SK-N-SH (cell line): Measurements from ENCODE around the gene NDUFS3. TPM values are rescaled to one million over a fixed set of nuclear protein-coding genes. Genes with fewer than 3 reads are reported as not detected.

ENCODE experiments used
- CTCF ChIA-PET: fragments of 300-600, 350-600 bp; formaldehyde crosslinking; extraction: SDS; loops from one replicate; lab custom pipeline; 2021; lab: Yijun Ruan, JAX
- POLR2A ChIA-PET: fragments of 350-600 bp; sonication (Branson Sonifier 250); formaldehyde crosslinking; extraction: SDS; loops from one replicate; lab custom pipeline; 2020; ENCODE audit warnings: antibody characterized with exemption, inconsistent platforms; lab: Yijun Ruan, JAX
- DNase-seq: peaks from one replicate; pipeline ENCODE4 v3.0.0; 2012
- H2AFZ ChIP-seq: fragments of 200-600 bp; sonication (generic); 2 replicates; pipeline ENCODE4 v1.8.1; 2016; ENCODE audit warnings: antibody characterized with exemption, mild to moderate bottlenecking, low read depth
- H3F3A ChIP-seq: fragments of 200-600 bp; sonication (generic); replicated peaks from 2 replicates; pipeline ENCODE3; 2016; ENCODE audit warnings: antibody characterized with exemption, mild to moderate bottlenecking; ENCODE audit not compliant: insufficient read depth
- H3K27ac ChIP-seq, 2 experiments: fragments of 200-500 bp in 1 of 2; fragments of 200-600 bp in 1 of 2; sonication (Bioruptor generic) in 1 of 2; sonication (generic), shearing (Covaris generic) in 1 of 2; 2 replicates each; pipeline versions ENCODE4 v1.5.1 to v1.6.1; 2014 to 2016; ENCODE audit warnings: low read depth in 2 of 2, inconsistent platforms in 1 of 2, low read length in 1 of 2, mild to moderate bottlenecking in 1 of 2, mixed read lengths in 1 of 2
- H3K27me3 ChIP-seq: fragments of 200-600 bp; sonication (generic), shearing (Covaris generic); 2 replicates; pipeline ENCODE4 v1.6.1; 2016; ENCODE audit warnings: mixed run types; ENCODE audit not compliant: insufficient read depth
- H3K36me3 ChIP-seq, 2 experiments: fragments of 200-500 bp in 1 of 2; fragments of 200-600 bp in 1 of 2; sonication (Bioruptor generic) in 1 of 2; sonication (generic) in 1 of 2; replicated peaks in 1 of 2; 2 replicates each; pipeline versions ENCODE3 to v1.5.1; 2014 to 2016; ENCODE audit warnings: low read length in 1 of 2, mild to moderate bottlenecking in 1 of 2; ENCODE audit not compliant: insufficient read depth in 2 of 2, control insufficient read depth in 1 of 2
- H3K4me1 ChIP-seq, 2 experiments: fragments of 200-500 bp in 1 of 2; fragments of 200-600 bp in 1 of 2; sonication (Bioruptor generic) in 1 of 2; sonication (generic), shearing (Covaris generic) in 1 of 2; 2 replicates each; pipeline versions ENCODE4 v1.5.1 to v1.6.1; 2014 to 2016; ENCODE audit warnings: low read depth in 1 of 2, low read length in 1 of 2, mixed run types in 1 of 2; ENCODE audit not compliant: insufficient read depth in 2 of 2, control insufficient read depth in 1 of 2
- H3K4me2 ChIP-seq: fragments of 200-600 bp; sonication (generic), shearing (Covaris generic); 2 replicates; pipeline ENCODE4 v1.6.1; 2017; ENCODE audit warnings: mixed run types
- H3K4me3 ChIP-seq, 2 experiments: fragments of 200-500 bp in 1 of 2; fragments of 200-600 bp in 1 of 2; sonication (Bioruptor generic) in 1 of 2; sonication (generic), shearing (Covaris generic) in 1 of 2; 2 replicates each; pipeline versions ENCODE4 v1.5.1 to v1.8.1; 2014 to 2016; ENCODE audit warnings: low read depth in 2 of 2, inconsistent platforms in 1 of 2, low read length in 1 of 2, mild to moderate bottlenecking in 1 of 2, mixed read lengths in 1 of 2, moderate library complexity in 1 of 2
- H3K79me2 ChIP-seq: fragments of 200-600 bp; sonication (generic); 2 replicates; pipeline ENCODE4 v1.8.1; 2017; ENCODE audit warnings: mild to moderate bottlenecking; ENCODE audit not compliant: insufficient read depth
- H3K9ac ChIP-seq: fragments of 200-600 bp; sonication (generic); 2 replicates; pipeline ENCODE4 v1.6.1; 2017; ENCODE audit warnings: mixed run types
- H3K9me2 ChIP-seq: fragments of 200-600 bp; sonication (generic); 2 replicates; pipeline ENCODE4 v1.6.1; 2017; ENCODE audit warnings: mixed run types
- H3K9me3 ChIP-seq: fragments of 200-600 bp; sonication (generic); 2 replicates; pipeline ENCODE4 v1.6.1; 2017; ENCODE audit warnings: mixed run types, mild to moderate bottlenecking, moderate library complexity
- H4K20me1 ChIP-seq: fragments of 200-600 bp; sonication (generic); 2 replicates; pipeline ENCODE4 v1.6.1; 2017; ENCODE audit warnings: mild to moderate bottlenecking, mixed run types; ENCODE audit not compliant: insufficient read depth
- EZH2phosphoT487 ChIP-seq: fragments of 200-600 bp; sonication (generic); IDR thresholded peaks from 2 replicates; pipeline ENCODE4 v1.6.1; 2017; ENCODE audit warnings: low read depth, mixed run types, mild to moderate bottlenecking, antibody characterized with exemption, moderate library complexity, borderline replicate concordance
- JUND ChIP-seq: IDR thresholded peaks from 2 replicates; pipeline ENCODE4 v1.4.0; 2012
- NFIC ChIP-seq: IDR thresholded peaks from 2 replicates; pipeline ENCODE4 v1.4.0; 2012; ENCODE audit warnings: borderline replicate concordance
- POLR2AphosphoS5 ChIP-seq: IDR thresholded peaks from 2 replicates; pipeline ENCODE4 v1.6.1; 2012; ENCODE audit warnings: low read depth, low read length
- RAD21 ChIP-seq: IDR thresholded peaks from 2 replicates; pipeline ENCODE4 v1.6.1; 2012; ENCODE audit warnings: mild to moderate bottlenecking, low read length
- RFX5 ChIP-seq: IDR thresholded peaks from 2 replicates; pipeline ENCODE4 v1.6.1; 2012; ENCODE audit warnings: mild to moderate bottlenecking, improper control_type of control experiment, low read length
- RXRA ChIP-seq: IDR thresholded peaks from 2 replicates; pipeline ENCODE4 v1.4.0; 2012; ENCODE audit warnings: low read depth, mild to moderate bottlenecking, borderline replicate concordance
- TEAD4 ChIP-seq: IDR thresholded peaks from 2 replicates; pipeline ENCODE4 v1.4.0; 2012; ENCODE audit warnings: mild to moderate bottlenecking, borderline replicate concordance; ENCODE audit not compliant: insufficient read depth
- YY1 ChIP-seq: IDR thresholded peaks from 2 replicates; pipeline ENCODE4 v1.4.0; 2012; ENCODE audit warnings: low read depth, mild to moderate bottlenecking
- WGBS: methylation state at CpG from one replicate; pipeline ENCODE4 v1.1.6; 2017; ENCODE audit warnings: low lambda C conversion rate; 5-methylcytosine and 5-hydroxymethylcytosine counted together
- polyA plus RNA-seq, 3 experiments: library from polyadenylated mRNA; depleted of rRNA; stranded (reverse); fragments of >200 nt; gene quantifications; 2 replicates each; pipeline ENCODE4 v1.2.3, GENCODE V29; 2012
- TF ChIP-seq, protein P1 (sequence below): IDR thresholded peaks from 2 replicates; pipeline ENCODE4 v1.4.0; 2012; ENCODE audit warnings: low read depth
- TF ChIP-seq, protein P2 (sequence below): fragments of 150-350 bp; IDR thresholded peaks from 2 replicates; pipeline ENCODE4 v1.6.1; 2017; ENCODE audit warnings: antibody characterized with exemption, low read length, low read depth, borderline replicate concordance

The NDUFS3 gene
- polyA plus RNA-seq, 1 of the 3 experiments (the other 2 are of a cell fraction) = 150 TPM

DNA sequence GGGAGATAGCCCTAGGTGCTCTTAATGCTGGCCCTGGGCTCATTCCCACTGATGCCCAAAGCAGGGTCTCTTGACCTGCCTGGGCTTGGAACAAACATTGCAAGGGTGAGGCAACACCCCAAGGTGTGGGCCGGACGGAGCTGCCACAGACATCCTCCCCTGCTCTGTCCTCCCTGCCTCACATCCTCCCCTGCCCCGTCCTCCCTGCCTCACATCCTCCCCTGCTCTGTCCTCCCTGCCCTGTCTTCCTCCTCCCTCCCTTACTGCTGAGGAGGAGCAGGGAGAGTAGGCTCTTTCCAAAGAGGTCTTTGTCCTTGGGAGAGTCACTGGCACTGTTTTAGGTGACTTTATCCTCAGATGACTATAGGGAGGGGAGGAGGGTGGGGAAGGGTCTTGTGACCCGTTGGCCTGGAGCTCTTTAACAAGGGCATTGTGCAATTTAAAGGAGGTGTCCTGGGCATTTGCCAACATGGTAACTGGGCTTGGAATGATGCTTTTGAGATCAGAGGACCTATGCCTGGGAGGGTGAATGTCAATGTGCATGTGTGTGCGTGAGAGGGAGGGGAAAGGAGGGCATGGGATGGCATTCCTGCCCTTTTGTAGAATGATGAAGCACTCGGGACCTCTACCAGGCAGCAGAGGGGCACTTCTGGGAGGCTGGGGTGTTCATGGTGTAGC, 8.3 kb downstream of the NDUFS3 start:
- no peak for DNase-seq
- Histone ChIP-seq H3K79me2 (no peaks in the 10 kb centered on the region), H3K9ac (no peak overlapping the region), H3K9me3 (no peaks in the 10 kb centered on the region), H3K27ac (no peak overlapping the region), H2AFZ (no peak overlapping the region), H3K4me1 (no peaks in the 10 kb centered on the region), H3F3A (no peaks in the 10 kb centered on the region), H4K20me1 (no peaks in the 10 kb centered on the region), H3K36me3 (peaks cover 19 to 20% of the 10 kb centered on the region in 2 experiments), H3K27me3 (no peaks in the 10 kb centered on the region), H3K4me2 (no peak overlapping the region), H3K9me2 (no peaks in the 10 kb centered on the region), H3K4me3 (no peak overlapping the region)
- WGBS = 52% methylated on average over 4 of the region's 6 CpGs
- POLR2A ChIA-PET = no interaction called here
- CTCF ChIA-PET = interaction anchor here (1.1 kb wide), 1 partner anchor 30 kb away, joined by 3 read pairs; no protein-coding TSS in a partner anchor
- TF ChIP-seq EZH2phosphoT487 = no peak
- TF ChIP-seq JUND = no peak
- no peak for TF ChIP-seq YY1

DNA sequence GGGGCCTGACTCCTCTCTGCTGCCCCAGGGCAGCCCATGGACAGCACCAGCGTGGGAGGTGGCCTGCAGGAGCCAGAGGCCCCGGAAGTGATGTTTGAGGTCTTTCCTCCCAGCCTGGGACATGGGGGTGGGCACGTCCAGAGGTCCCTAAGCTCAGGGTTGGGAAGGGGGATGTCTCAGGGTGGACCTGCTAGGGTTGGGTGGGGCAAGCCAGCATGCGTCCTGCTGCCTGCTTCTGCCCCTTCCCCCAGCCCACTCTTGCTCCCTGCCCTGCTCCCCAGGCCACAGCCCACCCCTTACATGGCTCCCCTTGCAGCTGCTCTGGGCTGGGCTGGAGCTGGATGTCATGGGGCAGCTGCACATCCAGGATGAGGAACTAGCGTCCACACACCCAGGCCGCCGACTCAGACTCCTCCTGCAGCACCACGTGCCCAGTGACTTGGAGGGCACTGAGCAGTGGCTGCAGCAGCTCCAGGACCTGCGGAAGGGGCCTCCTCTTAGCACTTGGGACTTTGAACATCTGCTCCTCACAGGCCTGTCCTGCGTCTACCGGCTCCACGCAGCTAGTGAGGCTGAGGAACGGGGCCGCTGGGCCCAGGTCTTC, 9.0 kb downstream of the NDUFS3 start:
- Histone ChIP-seq H3K4me2 (no peak overlapping the region), H3K4me3 (no peak overlapping the region), H3K27me3 (peaks cover under 1% of the 10 kb centered on the region; the same call in 1 of the 2 replicates), H3K9ac (no peak overlapping the region), H3K79me2 (no peaks in the 10 kb centered on the region), H3K27ac (no peak overlapping the region), H3F3A (no peaks in the 10 kb centered on the region), H3K4me1 (no peaks in the 10 kb centered on the region), H4K20me1 (no peaks in the 10 kb centered on the region), H2AFZ (no peak overlapping the region), H3K9me3 (no peaks in the 10 kb centered on the region), H3K9me2 (no peaks in the 10 kb centered on the region), H3K36me3 (peaks cover 14% of the 10 kb centered on the region in 2 experiments)
- WGBS = 90% methylated on average over 7 of the region's 14 CpGs
- no peak for TF ChIP-seq RAD21
- TF ChIP-seq NFIC = no peak
- no peak for TF ChIP-seq RFX5
- TF ChIP-seq JUND = no peak
- no peak for TF ChIP-seq TEAD4
- TF ChIP-seq POLR2AphosphoS5 = no peak
- TF ChIP-seq, protein P1, sequence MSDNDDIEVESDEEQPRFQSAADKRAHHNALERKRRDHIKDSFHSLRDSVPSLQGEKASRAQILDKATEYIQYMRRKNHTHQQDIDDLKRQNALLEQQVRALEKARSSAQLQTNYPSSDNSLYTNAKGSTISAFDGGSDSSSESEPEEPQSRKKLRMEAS = no peak
- POLR2A ChIA-PET = no interaction called here
- CTCF ChIA-PET = interaction anchor here (1.1 kb wide), 1 partner anchor 29 kb away, joined by 3 read pairs; no protein-coding TSS in a partner anchor
- DNase-seq = no peak

DNA sequence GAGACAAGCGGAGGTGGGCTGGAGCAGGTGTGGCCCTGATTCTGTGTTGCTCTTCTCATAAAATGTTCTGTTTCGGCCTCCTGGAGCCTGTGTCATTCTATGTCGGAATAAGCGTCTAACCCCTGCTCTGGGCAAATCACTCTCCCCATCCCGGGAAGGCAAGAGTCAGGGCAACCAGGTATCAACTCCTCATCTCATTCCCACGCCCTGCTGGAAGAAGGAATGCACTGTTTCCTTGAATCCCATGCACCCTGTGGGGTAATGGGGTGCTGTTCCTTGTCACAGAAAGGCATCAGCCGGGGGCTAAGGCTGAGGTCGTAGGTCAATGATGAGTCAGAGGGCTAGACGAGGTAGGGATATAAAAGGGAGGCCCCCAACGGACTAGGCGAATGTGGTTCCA, 10.2 kb downstream of the NDUFS3 start:
- no peak overlapping the region for H3K9ac ChIP-seq
- H3K79me2 ChIP-seq = no peaks in the 10 kb centered on the region
- H3K27me3 ChIP-seq = peaks cover 13% of the 10 kb centered on the region; the same call in 1 of the 2 replicates
- H3F3A ChIP-seq = no peaks in the 10 kb centered on the region
- H3K9me2 ChIP-seq = no peaks in the 10 kb centered on the region
- TF ChIP-seq RXRA = no peak
- no peak for TF ChIP-seq RAD21
- no peak for TF ChIP-seq POLR2AphosphoS5
- TF ChIP-seq EZH2phosphoT487 = no peak
- TF ChIP-seq, protein P2, sequence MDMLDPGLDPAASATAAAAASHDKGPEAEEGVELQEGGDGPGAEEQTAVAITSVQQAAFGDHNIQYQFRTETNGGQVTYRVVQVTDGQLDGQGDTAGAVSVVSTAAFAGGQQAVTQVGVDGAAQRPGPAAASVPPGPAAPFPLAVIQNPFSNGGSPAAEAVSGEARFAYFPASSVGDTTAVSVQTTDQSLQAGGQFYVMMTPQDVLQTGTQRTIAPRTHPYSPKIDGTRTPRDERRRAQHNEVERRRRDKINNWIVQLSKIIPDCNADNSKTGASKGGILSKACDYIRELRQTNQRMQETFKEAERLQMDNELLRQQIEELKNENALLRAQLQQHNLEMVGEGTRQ = no peak
- H3K4me1 ChIP-seq = peaks cover 0 to 6% of the 10 kb centered on the region in 2 experiments; a peak in 1 of 4 replicates
- no peak for DNase-seq
- peaks cover 3% of the 10 kb centered on the region in 2 experiments for H3K36me3 ChIP-seq
- ChIA-PET CTCF (no interaction called here), POLR2A (no interaction called here)
- 80% methylated on average over 9 of the region's 11 CpGs for WGBS
- no peak overlapping the region for H3K4me2 ChIP-seq
- no peak overlapping the region for H3K27ac ChIP-seq
- no peaks in the 10 kb centered on the region for H4K20me1 ChIP-seq
- H2AFZ ChIP-seq = no peak overlapping the region
- H3K4me3 ChIP-seq = no peak overlapping the region
- H3K9me3 ChIP-seq = no peaks in the 10 kb centered on the region
